OCI-LY1 (cell line): ENCODE data around the gene LRP6.

Experiments
- H2AFZ ChIP-seq: fragments of 200-600 bp; sonication (generic), shearing (Covaris generic); 2 replicates; pipeline ENCODE4 v1.6.0; 2014; ENCODE audit warnings: antibody characterized with exemption, mild to moderate bottlenecking, low read length
- H3F3A ChIP-seq: fragments of 200-600 bp; sonication (generic), shearing (Covaris generic); 2 replicates; pipeline ENCODE4 v1.6.0; 2014; ENCODE audit warnings: mild to moderate bottlenecking, antibody characterized with exemption, low read length, moderate library complexity; ENCODE audit not compliant: insufficient read depth
- H3K27ac ChIP-seq: fragments of 200-600 bp; sonication (generic); 2 replicates; pipeline ENCODE4 v1.5.1; 2014; ENCODE audit warnings: low read length, mixed run types, mild to moderate bottlenecking, low read depth; ENCODE audit not compliant: poor library complexity, severe bottlenecking
- H3K27me3 ChIP-seq: fragments of 200-600 bp; sonication (generic); 2 replicates; pipeline ENCODE4 v1.6.0; 2014; ENCODE audit warnings: antibody characterized with exemption, mild to moderate bottlenecking, low read length, moderate library complexity; ENCODE audit not compliant: insufficient read depth
- H3K36me3 ChIP-seq: fragments of 200-600 bp; sonication (generic); 2 replicates; pipeline ENCODE4 v1.6.1; 2014; ENCODE audit warnings: mild to moderate bottlenecking, antibody characterized with exemption, low read length, moderate library complexity, mixed read lengths; ENCODE audit not compliant: insufficient read depth
- H3K4me1 ChIP-seq: fragments of 200-600 bp; sonication (generic); 2 replicates; pipeline ENCODE4 v1.5.1; 2014; ENCODE audit warnings: mild to moderate bottlenecking, low read length, moderate library complexity; ENCODE audit not compliant: insufficient read depth, severe bottlenecking
- H3K4me2 ChIP-seq: fragments of 200-600 bp; sonication (generic), shearing (Covaris generic); 2 replicates; pipeline ENCODE4 v1.6.1; 2014; ENCODE audit warnings: low read length
- H3K4me3 ChIP-seq: fragments of 200-600 bp; sonication (generic); 2 replicates; pipeline ENCODE4 v1.5.1; 2014; ENCODE audit warnings: low read length, low read depth, mild to moderate bottlenecking, mixed read lengths; ENCODE audit not compliant: poor library complexity, severe bottlenecking
- H3K79me2 ChIP-seq: fragments of 200-600 bp; shearing (Covaris generic); 2 replicates; pipeline ENCODE4 v1.6.1; 2016; ENCODE audit warnings: mixed run types, low read length, mixed read lengths; ENCODE audit not compliant: insufficient read depth
- H3K9ac ChIP-seq: fragments of 200-600 bp; sonication (generic), shearing (Covaris generic); 2 replicates; pipeline ENCODE4 v1.6.1; 2014; ENCODE audit warnings: mild to moderate bottlenecking, low read length, mixed read lengths
- H3K9me2 ChIP-seq: fragments of 200-600 bp; sonication (generic), shearing (Covaris generic); 2 replicates; pipeline ENCODE4 v1.6.1; 2014; ENCODE audit warnings: low read depth, mild to moderate bottlenecking, low read length, mixed read lengths
- H3K9me3 ChIP-seq: fragments of 200-600 bp; shearing (Covaris generic); 2 replicates; pipeline ENCODE4 v1.6.1; 2014; ENCODE audit warnings: low read length, mixed read lengths
- H4K20me1 ChIP-seq: fragments of 200-600 bp; sonication (generic), shearing (Covaris generic); 2 replicates; pipeline ENCODE4 v1.6.0; 2016; ENCODE audit warnings: mild to moderate bottlenecking, low read length; ENCODE audit not compliant: insufficient read depth
- CTCF ChIP-seq: fragments of 200-600 bp; sonication (generic), shearing (Covaris generic); IDR thresholded peaks from 2 replicates; pipeline ENCODE4 v1.5.1; 2017; ENCODE audit warnings: mild to moderate bottlenecking, antibody characterized with exemption, low read length, moderate library complexity, mixed read lengths
- EZH2 ChIP-seq: fragments of 200-600 bp; sonication (generic), shearing (Covaris generic); IDR thresholded peaks from 2 replicates; pipeline ENCODE4 v1.8.0; 2017; ENCODE audit warnings: borderline replicate concordance, mixed run types, mild to moderate bottlenecking, antibody characterized with exemption, low read length, moderate library complexity, mixed read lengths

Gene LRP6

GRCh38 chr12:12157424-12157823 lies 109.4 kb downstream of the LRP6 start:
- no peaks in the 10 kb centered on the region for H3K4me1 ChIP-seq
- no peak overlapping the region for H3K4me2 ChIP-seq
- no peak overlapping the region for H3K9ac ChIP-seq
- no peaks in the 10 kb centered on the region for H3K9me3 ChIP-seq
- no peak overlapping the region for H3K27ac ChIP-seq
- H4K20me1 ChIP-seq = no peaks in the 10 kb centered on the region
- H3K36me3 ChIP-seq = no peaks in the 10 kb centered on the region
- no peaks in the 10 kb centered on the region for H3K79me2 ChIP-seq
- no peak overlapping the region for H2AFZ ChIP-seq
- no peak overlapping the region for H3K4me3 ChIP-seq
- no peaks in the 10 kb centered on the region for H3K27me3 ChIP-seq
- no peak for TF ChIP-seq CTCF
- H3F3A ChIP-seq = no peaks in the 10 kb centered on the region
- H3K9me2 ChIP-seq = no peaks in the 10 kb centered on the region

GRCh38 chr12:12156828-12157227 lies 110.0 kb downstream of the LRP6 start:
- TF ChIP-seq EZH2 (no peak), CTCF (no peak)
- no peak overlapping the region for H3K27ac ChIP-seq

GRCh38 chr12:12156116-12156515 lies 110.7 kb downstream of the LRP6 start:
- no peaks in the 10 kb centered on the region for H3K27me3 ChIP-seq
- no peaks in the 10 kb centered on the region for H3F3A ChIP-seq
- H2AFZ ChIP-seq = no peak overlapping the region
- H3K27ac ChIP-seq = no peak overlapping the region
- H3K36me3 ChIP-seq = no peaks in the 10 kb centered on the region
- no peaks in the 10 kb centered on the region for H3K4me1 ChIP-seq
- no peak overlapping the region for H3K4me2 ChIP-seq
- no peak overlapping the region for H3K4me3 ChIP-seq
- H3K79me2 ChIP-seq = no peaks in the 10 kb centered on the region
- H3K9me3 ChIP-seq = no peaks in the 10 kb centered on the region
- TF ChIP-seq EZH2 (no peak), CTCF (no peak)
- no peak overlapping the region for H3K9ac ChIP-seq
- H3K9me2 ChIP-seq = no peaks in the 10 kb centered on the region
- no peaks in the 10 kb centered on the region for H4K20me1 ChIP-seq

More at GRCh38 chr12:12156828-12157227, 110.0 kb downstream of the LRP6 start:
- Histone ChIP-seq H3K4me3 (no peak overlapping the region), H3K79me2 (no peaks in the 10 kb centered on the region), H3K4me1 (no peaks in the 10 kb centered on the region), H3K36me3 (no peaks in the 10 kb centered on the region), H2AFZ (no peak overlapping the region), H3F3A (no peaks in the 10 kb centered on the region), H3K9ac (no peak overlapping the region), H3K9me3 (no peaks in the 10 kb centered on the region), H3K27me3 (no peaks in the 10 kb centered on the region), H4K20me1 (no peaks in the 10 kb centered on the region), H3K4me2 (no peak overlapping the region), H3K9me2 (no peaks in the 10 kb centered on the region)
